Measurements from ENCODE around the gene CXCR6.

The CXCR6 gene

GRCh38 chr3:45922039-45922326, 21.3 kb upstream of the CXCR6 start:
- DNase-seq (ENCODE audit: low read depth in 2 of 2), result no peak

- DNase-seq (ENCODE audit: low read depth in 2 of 2), result no peak
Observed at GRCh38 chr3:45922950-45923590, 20.2 kb upstream of the CXCR6 start.

- DNase-seq (ENCODE audit: low read depth in 2 of 2), result no peak
Observed at GRCh38 chr3:45923755-45924154, 19.5 kb upstream of the CXCR6 start.

GRCh38 chr3:45927881-45928280, 15.4 kb upstream of the CXCR6 start:
- no peak for DNase-seq (ENCODE audit: low read depth in 2 of 2)

GRCh38 chr3:45929042-45929679, 14.1 kb upstream of the CXCR6 start:
- peak; percentile 27 to 41 for DNase-seq (ENCODE audit: low read depth in 2 of 2)

- DNase-seq (ENCODE audit: low read depth in 2 of 2), result no peak
Observed at GRCh38 chr3:45931496-45931895, 11.8 kb upstream of the CXCR6 start.

GRCh38 chr3:45932112-45932511, 11.2 kb upstream of the CXCR6 start:
- no peak for DNase-seq (ENCODE audit: low read depth in 2 of 2)

- DNase-seq (ENCODE audit: low read depth in 2 of 2), result no peak
Observed at GRCh38 chr3:45933591-45933990, 9.7 kb upstream of the CXCR6 start.

- DNase-seq (ENCODE audit: low read depth in 2 of 2), result no peak
Observed at GRCh38 chr3:45936261-45936660, 7.0 kb upstream of the CXCR6 start.

- DNase-seq (ENCODE audit: low read depth in 2 of 2), result no peak
Observed at GRCh38 chr3:45937206-45938042, 5.8 kb upstream of the CXCR6 start.

- DNase-seq (ENCODE audit: low read depth in 2 of 2), result no peak
Observed at GRCh38 chr3:45938043-45938435, 5.2 kb upstream of the CXCR6 start.

- DNase-seq (ENCODE audit: low read depth in 2 of 2), result peak; percentile 75 to 76
Observed at GRCh38 chr3:45938864-45939263, 4.4 kb upstream of the CXCR6 start.

- no peak for DNase-seq (ENCODE audit: low read depth in 2 of 2)
Observed at GRCh38 chr3:45939341-45939771, 3.9 kb upstream of the CXCR6 start.

GRCh38 chr3:45940004-45940780, 3.1 kb upstream of the CXCR6 start:
- no peak for DNase-seq (ENCODE audit: low read depth in 2 of 2)

GRCh38 chr3:45940781-45941365, 2.4 kb upstream of the CXCR6 start:
- no peak for DNase-seq (ENCODE audit: low read depth in 2 of 2)

GRCh38 chr3:45942051-45942825, 1.0 kb upstream of the CXCR6 start:
- no peak for DNase-seq (ENCODE audit: low read depth in 2 of 2)

GRCh38 chr3:45944830-45945620, 1.8 kb downstream of the CXCR6 start:
- DNase-seq (ENCODE audit: low read depth in 2 of 2), result no peak

GRCh38 chr3:45946307-45946706, 3.0 kb downstream of the CXCR6 start:
- DNase-seq (ENCODE audit: low read depth in 2 of 2), result no peak

- no peak for DNase-seq (ENCODE audit: low read depth in 2 of 2)
Observed at GRCh38 chr3:45946875-45947274, 3.6 kb downstream of the CXCR6 start.

GRCh38 chr3:45947361-45947760, 4.1 kb downstream of the CXCR6 start:
- no peak for DNase-seq (ENCODE audit: low read depth in 2 of 2)
